HFFc6 (cell line): ENCODE measurements around the gene SLC52A3. TPM values are rescaled to one million over a fixed set of nuclear protein-coding genes. Genes with fewer than 3 reads are reported as not detected.

Experiments
- DNase-seq: peaks from one replicate; pipeline ENCODE4 v3.0.0-alpha.2; 2018
- H3K27ac Mint-ChIP-seq: 2 replicates; pipeline ENCODE4 v1.8.0; 2020; ENCODE audit warnings: mild to moderate bottlenecking, mixed read lengths
- H3K27me3 Mint-ChIP-seq: 2 replicates; pipeline ENCODE4 v1.8.0; 2021; ENCODE audit warnings: mild to moderate bottlenecking, moderate library complexity, mixed read lengths; ENCODE audit not compliant: insufficient read depth
- H3K36me3 Mint-ChIP-seq: 2 replicates; pipeline ENCODE4 v1.8.0; 2021; ENCODE audit warnings: low read depth, mixed read lengths
- H3K4me1 Mint-ChIP-seq: 2 replicates; pipeline ENCODE4 v1.8.0; 2020; ENCODE audit warnings: low read depth, mixed read lengths
- H3K4me3 Mint-ChIP-seq: 2 replicates; pipeline ENCODE4 v1.8.0; 2020; ENCODE audit warnings: mild to moderate bottlenecking, moderate library complexity, mixed read lengths
- H3K9me3 Mint-ChIP-seq: 2 replicates; pipeline ENCODE4 v1.8.0; 2020; ENCODE audit warnings: mild to moderate bottlenecking, mixed read lengths
- total RNA-seq, 6 experiments: library from RNA; stranded (reverse); fragmentation: NEBNext Ultra II Directional; extraction: Animal tissue kit (Norgen Biotek cat#: 25700); gene quantifications; 2 replicates in 1 of 6; 3 replicates in 5 of 6; pipeline ENCODE4 v1.2.3, GENCODE V29; 2021
- TF ChIP-seq, protein P1 (sequence below): fragments of 200-600 bp; sonication (generic); IDR thresholded peaks from 2 replicates; pipeline ENCODE4 v1.5.0; 2021; ENCODE audit warnings: antibody characterized with exemption, mild to moderate bottlenecking

Gene SLC52A3
- total RNA-seq, 6 experiments from 2014 or later: 0.05 to 0.07 TPM; not detected in 4

DNA sequence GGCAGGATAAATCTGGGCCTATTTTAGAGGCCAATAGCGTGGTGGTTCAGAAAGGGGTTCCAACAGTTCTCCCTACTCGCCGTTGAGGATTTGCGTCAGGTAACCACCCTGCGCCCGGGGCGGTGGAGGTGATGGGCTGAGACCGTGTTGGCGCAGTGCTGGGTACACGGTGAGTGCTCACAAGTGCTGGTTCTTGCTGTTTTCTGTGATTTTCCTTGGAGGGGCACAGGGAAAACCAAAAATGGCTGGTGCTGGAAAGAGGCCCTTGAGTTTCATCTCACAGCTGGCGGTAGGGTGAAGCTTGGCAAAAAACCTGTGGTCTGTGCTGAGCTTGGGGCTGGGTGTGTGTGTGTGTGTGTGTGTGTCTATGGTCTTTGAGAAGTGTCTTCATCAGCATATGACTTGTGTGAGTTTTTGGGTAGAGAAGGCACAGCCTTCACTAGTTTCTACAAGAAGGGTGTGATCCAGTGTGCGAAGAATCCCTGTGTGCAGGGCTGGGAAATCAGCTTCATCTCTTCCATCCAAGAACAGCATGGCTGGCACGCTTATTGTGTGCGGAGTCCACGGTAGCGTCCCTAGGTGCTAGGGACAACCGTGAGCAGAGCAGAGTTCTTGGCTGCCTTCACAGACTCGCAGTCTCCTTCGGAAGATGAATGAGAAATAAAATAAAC lies 57.4 kb downstream of the SLC52A3 start:
- no peak overlapping the region for H3K27ac Mint-ChIP-seq
- H3K27me3 Mint-ChIP-seq: peaks cover 12% of the 10 kb centered on the region
- peaks cover 6% of the 10 kb centered on the region; the same call in 1 of the 2 replicates for H3K9me3 Mint-ChIP-seq
- TF ChIP-seq, protein P1, sequence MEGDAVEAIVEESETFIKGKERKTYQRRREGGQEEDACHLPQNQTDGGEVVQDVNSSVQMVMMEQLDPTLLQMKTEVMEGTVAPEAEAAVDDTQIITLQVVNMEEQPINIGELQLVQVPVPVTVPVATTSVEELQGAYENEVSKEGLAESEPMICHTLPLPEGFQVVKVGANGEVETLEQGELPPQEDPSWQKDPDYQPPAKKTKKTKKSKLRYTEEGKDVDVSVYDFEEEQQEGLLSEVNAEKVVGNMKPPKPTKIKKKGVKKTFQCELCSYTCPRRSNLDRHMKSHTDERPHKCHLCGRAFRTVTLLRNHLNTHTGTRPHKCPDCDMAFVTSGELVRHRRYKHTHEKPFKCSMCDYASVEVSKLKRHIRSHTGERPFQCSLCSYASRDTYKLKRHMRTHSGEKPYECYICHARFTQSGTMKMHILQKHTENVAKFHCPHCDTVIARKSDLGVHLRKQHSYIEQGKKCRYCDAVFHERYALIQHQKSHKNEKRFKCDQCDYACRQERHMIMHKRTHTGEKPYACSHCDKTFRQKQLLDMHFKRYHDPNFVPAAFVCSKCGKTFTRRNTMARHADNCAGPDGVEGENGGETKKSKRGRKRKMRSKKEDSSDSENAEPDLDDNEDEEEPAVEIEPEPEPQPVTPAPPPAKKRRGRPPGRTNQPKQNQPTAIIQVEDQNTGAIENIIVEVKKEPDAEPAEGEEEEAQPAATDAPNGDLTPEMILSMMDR: no peak
- H3K36me3 Mint-ChIP-seq: no peaks in the 10 kb centered on the region
- no peak overlapping the region for H3K4me3 Mint-ChIP-seq
- DNase-seq: no peak
- no peaks in the 10 kb centered on the region for H3K4me1 Mint-ChIP-seq

Other genes with a start within 250 kb of the SLC52A3 start
- gene CSNK2A1, start 224.7 kb downstream of the SLC52A3 start, total RNA-seq: 100 to 1,000 TPM; 124 to 150 (median 135) TPM
- gene TCF15, start 158.2 kb downstream of the SLC52A3 start, total RNA-seq: not detected
- 10 to 100 TPM; 50.0 to 65.4 (median 58.3) TPM for gene SRXN1, start 115.3 kb downstream of the SLC52A3 start, total RNA-seq
- not detected for gene SCRT2, start 92.7 kb downstream of the SLC52A3 start, total RNA-seq
- gene FAM110A, start 65.2 kb upstream of the SLC52A3 start, total RNA-seq: 1 to 10 TPM; 3.6 to 6.4 (median 5.3) TPM
- gene ANGPT4, start 147.8 kb upstream of the SLC52A3 start, total RNA-seq: not detected
- gene RSPO4, start 233.8 kb upstream of the SLC52A3 start, total RNA-seq: not detected